ENCODE results near the gene SLC22A7.

Gene SLC22A7

DNA sequence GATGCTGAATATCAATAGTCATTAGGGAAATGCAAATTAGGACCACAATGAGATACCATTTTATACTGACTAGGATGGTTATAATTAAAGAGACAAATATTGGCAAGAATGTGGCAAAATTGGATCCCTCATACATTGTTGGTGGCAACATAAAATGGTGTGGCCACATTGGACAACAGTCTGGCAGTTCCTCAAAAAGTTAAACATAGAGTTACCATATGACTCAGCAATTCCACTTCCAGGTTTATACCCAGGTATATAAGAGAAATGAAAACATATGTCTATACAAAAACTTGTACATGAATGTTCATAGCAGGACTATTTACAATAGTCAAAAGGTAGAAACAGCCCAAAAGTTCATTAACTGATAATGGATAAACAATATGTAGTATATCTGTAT lies 12.6 kb downstream of the SLC22A7 start:
- no peaks in the 10 kb centered on the region for H3K9me3 ChIP-seq (ENCODE audit: control insufficient read depth, insufficient read depth, low read depth, low read length)
- H3K36me3 ChIP-seq (ENCODE audit: control insufficient read depth in 2 of 2, insufficient read depth in 1 of 2, low read length in 2 of 2) = no peaks in the 10 kb centered on the region
- H3K4me1 ChIP-seq (ENCODE audit: control insufficient read depth, insufficient read depth, low read length) = no peaks in the 10 kb centered on the region
- TF ChIP-seq, protein P1, sequence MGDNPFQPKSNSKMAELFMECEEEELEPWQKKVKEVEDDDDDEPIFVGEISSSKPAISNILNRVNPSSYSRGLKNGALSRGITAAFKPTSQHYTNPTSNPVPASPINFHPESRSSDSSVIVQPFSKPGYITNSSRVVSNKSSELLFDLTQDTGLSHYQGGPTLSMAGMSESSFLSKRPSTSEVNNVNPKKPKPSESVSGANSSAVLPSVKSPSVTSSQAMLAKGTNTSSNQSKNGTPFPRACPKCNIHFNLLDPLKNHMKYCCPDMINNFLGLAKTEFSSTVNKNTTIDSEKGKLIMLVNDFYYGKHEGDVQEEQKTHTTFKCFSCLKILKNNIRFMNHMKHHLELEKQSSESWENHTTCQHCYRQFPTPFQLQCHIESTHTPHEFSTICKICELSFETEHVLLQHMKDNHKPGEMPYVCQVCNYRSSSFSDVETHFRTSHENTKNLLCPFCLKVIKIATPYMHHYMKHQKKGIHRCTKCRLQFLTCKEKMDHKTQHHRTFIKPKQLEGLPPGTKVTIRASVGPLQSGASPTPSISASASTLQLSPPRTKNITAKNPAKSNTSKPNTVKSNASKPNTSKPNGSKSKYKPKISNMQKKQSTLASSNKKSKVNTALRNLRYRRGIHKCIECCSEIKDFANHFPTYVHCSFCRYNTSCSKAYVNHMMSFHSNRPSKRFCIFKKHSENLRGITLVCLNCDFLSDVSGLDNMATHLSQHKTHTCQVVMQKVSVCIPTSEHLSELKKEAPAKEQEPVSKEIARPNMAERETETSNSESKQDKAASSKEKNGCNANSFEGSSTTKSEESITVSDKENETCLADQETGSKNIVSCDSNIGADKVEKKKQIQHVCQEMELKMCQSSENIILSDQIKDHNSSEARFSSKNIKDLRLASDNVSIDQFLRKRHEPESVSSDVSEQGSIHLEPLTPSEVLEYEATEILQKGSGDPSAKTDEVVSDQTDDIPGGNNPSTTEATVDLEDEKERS (tag by site-specific recombination; IDR thresholded peaks at IDR 0.05) = no peak
- no peak for TF ChIP-seq ZNF785 (tag by site-specific recombination; IDR thresholded peaks at IDR 0.05)
- no peak for TF ChIP-seq ZNF600 (tag by site-specific recombination; IDR thresholded peaks at IDR 0.05)
- no peak for TF ChIP-seq ZNF19 (tag by site-specific recombination; IDR thresholded peaks at IDR 0.05; ENCODE audit: low read depth)
- TF ChIP-seq ZNF175 (tag by site-specific recombination; IDR thresholded peaks at IDR 0.05) = no peak
- TF ChIP-seq, protein P2, sequence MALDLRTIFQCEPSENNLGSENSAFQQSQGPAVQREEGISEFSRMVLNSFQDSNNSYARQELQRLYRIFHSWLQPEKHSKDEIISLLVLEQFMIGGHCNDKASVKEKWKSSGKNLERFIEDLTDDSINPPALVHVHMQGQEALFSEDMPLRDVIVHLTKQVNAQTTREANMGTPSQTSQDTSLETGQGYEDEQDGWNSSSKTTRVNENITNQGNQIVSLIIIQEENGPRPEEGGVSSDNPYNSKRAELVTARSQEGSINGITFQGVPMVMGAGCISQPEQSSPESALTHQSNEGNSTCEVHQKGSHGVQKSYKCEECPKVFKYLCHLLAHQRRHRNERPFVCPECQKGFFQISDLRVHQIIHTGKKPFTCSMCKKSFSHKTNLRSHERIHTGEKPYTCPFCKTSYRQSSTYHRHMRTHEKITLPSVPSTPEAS (tag by site-specific recombination; IDR thresholded peaks at IDR 0.05) = no peak
- TF ChIP-seq ZNF747 (tag by site-specific recombination; IDR thresholded peaks at IDR 0.05) = no peak
- TF ChIP-seq KLF8 (tag by site-specific recombination; IDR thresholded peaks at IDR 0.05) = no peak
- no peak for TF ChIP-seq ZNF121 (tag by site-specific recombination; IDR thresholded peaks at IDR 0.05)
- TF ChIP-seq, protein P3, sequence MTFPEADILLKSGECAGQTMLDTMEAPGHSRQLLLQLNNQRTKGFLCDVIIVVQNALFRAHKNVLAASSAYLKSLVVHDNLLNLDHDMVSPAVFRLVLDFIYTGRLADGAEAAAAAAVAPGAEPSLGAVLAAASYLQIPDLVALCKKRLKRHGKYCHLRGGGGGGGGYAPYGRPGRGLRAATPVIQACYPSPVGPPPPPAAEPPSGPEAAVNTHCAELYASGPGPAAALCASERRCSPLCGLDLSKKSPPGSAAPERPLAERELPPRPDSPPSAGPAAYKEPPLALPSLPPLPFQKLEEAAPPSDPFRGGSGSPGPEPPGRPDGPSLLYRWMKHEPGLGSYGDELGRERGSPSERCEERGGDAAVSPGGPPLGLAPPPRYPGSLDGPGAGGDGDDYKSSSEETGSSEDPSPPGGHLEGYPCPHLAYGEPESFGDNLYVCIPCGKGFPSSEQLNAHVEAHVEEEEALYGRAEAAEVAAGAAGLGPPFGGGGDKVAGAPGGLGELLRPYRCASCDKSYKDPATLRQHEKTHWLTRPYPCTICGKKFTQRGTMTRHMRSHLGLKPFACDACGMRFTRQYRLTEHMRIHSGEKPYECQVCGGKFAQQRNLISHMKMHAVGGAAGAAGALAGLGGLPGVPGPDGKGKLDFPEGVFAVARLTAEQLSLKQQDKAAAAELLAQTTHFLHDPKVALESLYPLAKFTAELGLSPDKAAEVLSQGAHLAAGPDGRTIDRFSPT (tag by site-specific recombination; IDR thresholded peaks at IDR 0.05) = no peak
- no peak for TF ChIP-seq ZNF529 (tag by site-specific recombination; IDR thresholded peaks at IDR 0.05; ENCODE audit: insufficient replicate concordance)
- TF ChIP-seq, protein P4, sequence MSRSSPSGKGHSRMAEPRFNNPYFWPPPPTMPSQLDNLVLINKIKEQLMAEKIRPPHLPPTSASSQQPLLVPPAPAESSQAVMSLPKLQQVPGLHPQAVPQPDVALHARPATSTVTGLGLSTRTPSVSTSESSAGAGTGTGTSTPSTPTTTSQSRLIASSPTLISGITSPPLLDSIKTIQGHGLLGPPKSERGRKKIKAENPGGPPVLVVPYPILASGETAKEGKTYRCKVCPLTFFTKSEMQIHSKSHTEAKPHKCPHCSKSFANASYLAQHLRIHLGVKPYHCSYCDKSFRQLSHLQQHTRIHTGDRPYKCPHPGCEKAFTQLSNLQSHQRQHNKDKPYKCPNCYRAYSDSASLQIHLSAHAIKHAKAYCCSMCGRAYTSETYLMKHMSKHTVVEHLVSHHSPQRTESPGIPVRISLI (tag by site-specific recombination; IDR thresholded peaks at IDR 0.05) = no peak
- TF ChIP-seq, protein P5, sequence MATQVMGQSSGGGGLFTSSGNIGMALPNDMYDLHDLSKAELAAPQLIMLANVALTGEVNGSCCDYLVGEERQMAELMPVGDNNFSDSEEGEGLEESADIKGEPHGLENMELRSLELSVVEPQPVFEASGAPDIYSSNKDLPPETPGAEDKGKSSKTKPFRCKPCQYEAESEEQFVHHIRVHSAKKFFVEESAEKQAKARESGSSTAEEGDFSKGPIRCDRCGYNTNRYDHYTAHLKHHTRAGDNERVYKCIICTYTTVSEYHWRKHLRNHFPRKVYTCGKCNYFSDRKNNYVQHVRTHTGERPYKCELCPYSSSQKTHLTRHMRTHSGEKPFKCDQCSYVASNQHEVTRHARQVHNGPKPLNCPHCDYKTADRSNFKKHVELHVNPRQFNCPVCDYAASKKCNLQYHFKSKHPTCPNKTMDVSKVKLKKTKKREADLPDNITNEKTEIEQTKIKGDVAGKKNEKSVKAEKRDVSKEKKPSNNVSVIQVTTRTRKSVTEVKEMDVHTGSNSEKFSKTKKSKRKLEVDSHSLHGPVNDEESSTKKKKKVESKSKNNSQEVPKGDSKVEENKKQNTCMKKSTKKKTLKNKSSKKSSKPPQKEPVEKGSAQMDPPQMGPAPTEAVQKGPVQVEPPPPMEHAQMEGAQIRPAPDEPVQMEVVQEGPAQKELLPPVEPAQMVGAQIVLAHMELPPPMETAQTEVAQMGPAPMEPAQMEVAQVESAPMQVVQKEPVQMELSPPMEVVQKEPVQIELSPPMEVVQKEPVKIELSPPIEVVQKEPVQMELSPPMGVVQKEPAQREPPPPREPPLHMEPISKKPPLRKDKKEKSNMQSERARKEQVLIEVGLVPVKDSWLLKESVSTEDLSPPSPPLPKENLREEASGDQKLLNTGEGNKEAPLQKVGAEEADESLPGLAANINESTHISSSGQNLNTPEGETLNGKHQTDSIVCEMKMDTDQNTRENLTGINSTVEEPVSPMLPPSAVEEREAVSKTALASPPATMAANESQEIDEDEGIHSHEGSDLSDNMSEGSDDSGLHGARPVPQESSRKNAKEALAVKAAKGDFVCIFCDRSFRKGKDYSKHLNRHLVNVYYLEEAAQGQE (tag by site-specific recombination; IDR thresholded peaks at IDR 0.05) = no peak
- TF ChIP-seq ZBTB1 (tag by site-specific recombination; IDR thresholded peaks at IDR 0.05) = no peak
- no peak for TF ChIP-seq KLF16 (tag by site-specific recombination; IDR thresholded peaks at IDR 0.05)
- TF ChIP-seq ZNF426 (tag by site-specific recombination; IDR thresholded peaks at IDR 0.05) = no peak
- TF ChIP-seq ZNF776 (tag by site-specific recombination; IDR thresholded peaks at IDR 0.05; ENCODE audit: borderline replicate concordance) = no peak
- no peak for TF ChIP-seq ZXDB (tag by site-specific recombination; IDR thresholded peaks at IDR 0.05)
- TF ChIP-seq MZF1 (tag by site-specific recombination; IDR thresholded peaks at IDR 0.05; ENCODE audit: borderline replicate concordance) = no peak
- H3K4me3 ChIP-seq (ENCODE audit: low read depth, low read length) = no peak overlapping the region
- no peak overlapping the region for H3K27ac ChIP-seq (ENCODE audit: extremely low read depth, low read depth, low read length)
- CTCF ChIA-PET = no interaction called here
- POLR2A ChIA-PET = no interaction called here

All from HEK293 (cell line).